ENCODE results near the gene HRH1.

HRH1 gene

DNA sequence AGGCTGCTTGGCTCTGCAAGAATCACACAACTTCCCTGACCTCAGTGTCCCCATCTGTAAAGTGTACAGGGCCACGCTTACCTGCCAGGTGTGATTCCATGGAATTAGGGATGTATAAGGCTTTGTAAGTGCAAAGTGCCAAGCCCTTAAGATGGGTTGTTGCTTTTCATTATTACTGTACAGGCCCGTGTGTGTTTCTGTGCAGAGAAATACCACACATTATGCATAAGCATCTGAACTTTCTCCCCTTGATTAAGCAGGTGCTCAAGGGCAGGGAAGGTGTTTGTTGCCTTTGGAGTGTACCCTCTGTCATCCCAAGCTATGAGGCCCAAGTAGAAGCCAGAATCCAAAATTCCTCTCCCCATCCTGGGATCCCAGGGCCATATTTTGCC is 13.6 kb upstream of the HRH1 start:
- DNase-seq (ENCODE audit: low read depth) = no peak
- TF ChIP-seq, protein P1, sequence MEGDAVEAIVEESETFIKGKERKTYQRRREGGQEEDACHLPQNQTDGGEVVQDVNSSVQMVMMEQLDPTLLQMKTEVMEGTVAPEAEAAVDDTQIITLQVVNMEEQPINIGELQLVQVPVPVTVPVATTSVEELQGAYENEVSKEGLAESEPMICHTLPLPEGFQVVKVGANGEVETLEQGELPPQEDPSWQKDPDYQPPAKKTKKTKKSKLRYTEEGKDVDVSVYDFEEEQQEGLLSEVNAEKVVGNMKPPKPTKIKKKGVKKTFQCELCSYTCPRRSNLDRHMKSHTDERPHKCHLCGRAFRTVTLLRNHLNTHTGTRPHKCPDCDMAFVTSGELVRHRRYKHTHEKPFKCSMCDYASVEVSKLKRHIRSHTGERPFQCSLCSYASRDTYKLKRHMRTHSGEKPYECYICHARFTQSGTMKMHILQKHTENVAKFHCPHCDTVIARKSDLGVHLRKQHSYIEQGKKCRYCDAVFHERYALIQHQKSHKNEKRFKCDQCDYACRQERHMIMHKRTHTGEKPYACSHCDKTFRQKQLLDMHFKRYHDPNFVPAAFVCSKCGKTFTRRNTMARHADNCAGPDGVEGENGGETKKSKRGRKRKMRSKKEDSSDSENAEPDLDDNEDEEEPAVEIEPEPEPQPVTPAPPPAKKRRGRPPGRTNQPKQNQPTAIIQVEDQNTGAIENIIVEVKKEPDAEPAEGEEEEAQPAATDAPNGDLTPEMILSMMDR (conservative IDR thresholded peaks at IDR 0.05; ENCODE audit: control insufficient read depth, insufficient read depth, low read depth, low read length) = no peak
- no peak overlapping the region for H3K4me3 ChIP-seq (ENCODE audit: control insufficient read depth, low read depth, low read length)

GRCh38 chr3:11143476-11143875 is 10.8 kb upstream of the HRH1 start:
- TF ChIP-seq, protein P1 (conservative IDR thresholded peaks at IDR 0.05; ENCODE audit: control insufficient read depth, insufficient read depth, low read depth, low read length) = no peak
- H3K4me3 ChIP-seq (ENCODE audit: control insufficient read depth, low read depth, low read length) = no peak overlapping the region
- peak; percentile 57 for DNase-seq (ENCODE audit: low read depth)

GRCh38 chr3:11144996-11145395 is 9.3 kb upstream of the HRH1 start:
- no peak for DNase-seq (ENCODE audit: low read depth)
- TF ChIP-seq, protein P1 (conservative IDR thresholded peaks at IDR 0.05; ENCODE audit: control insufficient read depth, insufficient read depth, low read depth, low read length) = no peak
- H3K4me3 ChIP-seq (ENCODE audit: control insufficient read depth, low read depth, low read length) = no peak overlapping the region

DNA sequence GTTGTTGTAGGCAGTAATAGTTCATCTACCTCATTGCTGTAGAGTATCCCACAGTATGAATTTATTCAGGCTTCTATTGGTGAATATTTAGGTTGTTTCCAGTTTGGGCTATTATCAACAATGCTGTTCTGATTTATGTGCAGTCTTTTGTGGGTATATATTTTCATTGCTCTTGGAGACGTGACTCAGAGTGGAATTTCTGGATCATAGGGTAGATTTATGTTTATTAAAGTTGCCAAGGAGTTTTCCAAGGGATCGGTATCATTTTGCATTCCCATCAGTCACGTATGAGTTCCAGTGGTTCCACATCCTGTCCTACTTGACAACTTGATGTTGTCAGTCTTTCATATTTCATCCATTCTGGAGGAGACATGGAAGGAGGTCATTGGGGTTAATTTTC is 8.4 kb upstream of the HRH1 start:
- TF ChIP-seq, protein P1 (conservative IDR thresholded peaks at IDR 0.05; ENCODE audit: control insufficient read depth, insufficient read depth, low read depth, low read length) = no peak
- H3K4me3 ChIP-seq (ENCODE audit: control insufficient read depth, low read depth, low read length) = no peak overlapping the region
- DNase-seq (ENCODE audit: low read depth) = peak; percentile 94

GRCh38 chr3:11146773-11147660 is 7.3 kb upstream of the HRH1 start:
- TF ChIP-seq, protein P1 (conservative IDR thresholded peaks at IDR 0.05; ENCODE audit: control insufficient read depth, insufficient read depth, low read depth, low read length) = no peak
- no peak overlapping the region for H3K4me3 ChIP-seq (ENCODE audit: control insufficient read depth, low read depth, low read length)
- no peak for DNase-seq (ENCODE audit: low read depth)

DNA sequence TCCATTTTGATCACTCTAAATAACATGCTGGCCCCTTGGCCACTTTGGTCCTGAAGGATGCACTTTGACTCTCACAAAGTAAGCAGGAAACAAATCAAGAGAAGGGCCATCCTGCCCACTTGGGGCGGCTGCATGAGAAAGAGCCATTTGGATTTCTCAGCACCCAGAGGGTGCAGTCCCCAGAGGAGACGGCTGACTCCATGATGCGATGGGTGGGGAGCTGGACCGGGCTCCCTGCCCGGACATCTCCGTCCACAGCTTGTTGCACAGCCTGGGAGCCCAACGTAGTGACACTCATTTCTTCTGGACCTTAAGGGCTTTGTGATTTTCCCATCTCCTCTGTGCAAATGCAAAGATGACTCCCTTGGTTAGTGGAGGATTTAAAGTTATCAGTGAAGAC is 4.0 kb upstream of the HRH1 start:
- TF ChIP-seq, protein P1 (conservative IDR thresholded peaks at IDR 0.05; ENCODE audit: control insufficient read depth, insufficient read depth, low read depth, low read length) = no peak
- DNase-seq (ENCODE audit: low read depth) = no peak
- H3K4me3 ChIP-seq (ENCODE audit: control insufficient read depth, low read depth, low read length) = no peak overlapping the region
